ENCODE results near the gene PLXNA4. TPM values are rescaled to one million over a fixed set of nuclear protein-coding genes. Genes with fewer than 3 reads are reported as not detected.

The PLXNA4 gene
- total RNA-seq, 1 experiment from 2014 or later, result not detected

DNA sequence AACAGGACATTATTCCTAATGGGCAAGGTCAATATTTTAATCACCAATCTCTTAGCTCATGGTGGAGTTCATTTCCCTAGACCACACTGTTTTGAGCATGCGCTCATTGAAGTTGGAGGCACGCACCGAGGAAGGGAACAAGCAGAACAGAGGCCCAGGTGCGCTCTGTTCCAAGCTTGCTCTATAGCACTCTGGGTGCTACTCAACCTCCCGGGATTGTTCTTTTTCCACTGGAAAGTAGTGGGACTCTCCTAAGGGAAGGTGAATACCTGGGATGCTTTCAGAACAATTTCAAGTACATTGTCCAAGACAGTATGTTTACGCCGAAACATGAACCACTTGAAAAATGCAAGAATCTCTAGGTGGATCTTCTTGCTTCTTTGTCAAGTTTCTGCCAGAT, 16.2 kb downstream of the PLXNA4 start:
- RAD21 ChIA-PET (ENCODE audit: low non-redundant PET in 1 of 2, low total read pairs in 2 of 2, uncharacterized antibody in 2 of 2, unreplicated experiment in 2 of 2), result no interaction called here
- Histone ChIP-seq H3K9me2 (ENCODE audit: insufficient read depth) (no peaks in the 10 kb centered on the region), H3K9ac (ENCODE audit: low read length) (no peak overlapping the region), H3K27me3 (ENCODE audit: insufficient read depth, low read length) (peaks cover 14% of the 10 kb centered on the region), H3K9me3 (ENCODE audit: control insufficient read depth in 1 of 2, insufficient read depth in 1 of 2, low read depth in 1 of 2, low read length in 2 of 2) (no peaks in the 10 kb centered on the region), H2AFZ (ENCODE audit: low read depth, low read length, poor library complexity, severe bottlenecking) (no peak overlapping the region), H3K4me3 (replicated peaks in 1 of 2; ENCODE audit: low read depth in 1 of 2, low read length in 2 of 2) (no peak overlapping the region), H3K27ac (ENCODE audit: low read depth, low read length) (no peak overlapping the region), H3K4me2 (ENCODE audit: low read length) (no peak overlapping the region), H3K79me2 (ENCODE audit: insufficient read depth, low read length) (no peaks in the 10 kb centered on the region), H3K4me1 (ENCODE audit: control insufficient read depth in 1 of 2, insufficient read depth in 2 of 2, low read length in 2 of 2) (no peaks in the 10 kb centered on the region), H3K36me3 (ENCODE audit: control insufficient read depth in 1 of 2, insufficient read depth in 2 of 2, low read length in 2 of 2) (no peaks in the 10 kb centered on the region), H4K20me1 (ENCODE audit: insufficient read depth) (no peaks in the 10 kb centered on the region)
- TF ChIP-seq EZH2 (IDR thresholded peaks at IDR 0.05), result no peak
- TF ChIP-seq JUND (IDR thresholded peaks at IDR 0.05), result no peak
- TF ChIP-seq, protein P1, sequence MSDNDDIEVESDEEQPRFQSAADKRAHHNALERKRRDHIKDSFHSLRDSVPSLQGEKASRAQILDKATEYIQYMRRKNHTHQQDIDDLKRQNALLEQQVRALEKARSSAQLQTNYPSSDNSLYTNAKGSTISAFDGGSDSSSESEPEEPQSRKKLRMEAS (IDR thresholded peaks at IDR 0.05), result no peak
- no peak for TF ChIP-seq CBX3 (IDR thresholded peaks at IDR 0.05; ENCODE audit: low read depth)
- no peak for TF ChIP-seq ZFX (IDR thresholded peaks at IDR 0.05)
- TF ChIP-seq TCF7L2 (IDR thresholded peaks at IDR 0.05; ENCODE audit: borderline replicate concordance, extremely low read depth, insufficient read depth, insufficient read length), result no peak
- no peak for TF ChIP-seq SRF (IDR thresholded peaks at IDR 0.05; ENCODE audit: low read depth)
- TF ChIP-seq FOSL1 (IDR thresholded peaks at IDR 0.05; ENCODE audit: low read depth), result no peak
- TF ChIP-seq, protein P2, sequence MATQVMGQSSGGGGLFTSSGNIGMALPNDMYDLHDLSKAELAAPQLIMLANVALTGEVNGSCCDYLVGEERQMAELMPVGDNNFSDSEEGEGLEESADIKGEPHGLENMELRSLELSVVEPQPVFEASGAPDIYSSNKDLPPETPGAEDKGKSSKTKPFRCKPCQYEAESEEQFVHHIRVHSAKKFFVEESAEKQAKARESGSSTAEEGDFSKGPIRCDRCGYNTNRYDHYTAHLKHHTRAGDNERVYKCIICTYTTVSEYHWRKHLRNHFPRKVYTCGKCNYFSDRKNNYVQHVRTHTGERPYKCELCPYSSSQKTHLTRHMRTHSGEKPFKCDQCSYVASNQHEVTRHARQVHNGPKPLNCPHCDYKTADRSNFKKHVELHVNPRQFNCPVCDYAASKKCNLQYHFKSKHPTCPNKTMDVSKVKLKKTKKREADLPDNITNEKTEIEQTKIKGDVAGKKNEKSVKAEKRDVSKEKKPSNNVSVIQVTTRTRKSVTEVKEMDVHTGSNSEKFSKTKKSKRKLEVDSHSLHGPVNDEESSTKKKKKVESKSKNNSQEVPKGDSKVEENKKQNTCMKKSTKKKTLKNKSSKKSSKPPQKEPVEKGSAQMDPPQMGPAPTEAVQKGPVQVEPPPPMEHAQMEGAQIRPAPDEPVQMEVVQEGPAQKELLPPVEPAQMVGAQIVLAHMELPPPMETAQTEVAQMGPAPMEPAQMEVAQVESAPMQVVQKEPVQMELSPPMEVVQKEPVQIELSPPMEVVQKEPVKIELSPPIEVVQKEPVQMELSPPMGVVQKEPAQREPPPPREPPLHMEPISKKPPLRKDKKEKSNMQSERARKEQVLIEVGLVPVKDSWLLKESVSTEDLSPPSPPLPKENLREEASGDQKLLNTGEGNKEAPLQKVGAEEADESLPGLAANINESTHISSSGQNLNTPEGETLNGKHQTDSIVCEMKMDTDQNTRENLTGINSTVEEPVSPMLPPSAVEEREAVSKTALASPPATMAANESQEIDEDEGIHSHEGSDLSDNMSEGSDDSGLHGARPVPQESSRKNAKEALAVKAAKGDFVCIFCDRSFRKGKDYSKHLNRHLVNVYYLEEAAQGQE (IDR thresholded peaks at IDR 0.05; ENCODE audit: low read depth), result no peak
- TF ChIP-seq RAD21 (IDR thresholded peaks at IDR 0.05; ENCODE audit: low read depth), result no peak
- TF ChIP-seq, protein P3, sequence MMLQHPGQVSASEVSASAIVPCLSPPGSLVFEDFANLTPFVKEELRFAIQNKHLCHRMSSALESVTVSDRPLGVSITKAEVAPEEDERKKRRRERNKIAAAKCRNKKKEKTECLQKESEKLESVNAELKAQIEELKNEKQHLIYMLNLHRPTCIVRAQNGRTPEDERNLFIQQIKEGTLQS (IDR thresholded peaks at IDR 0.05), result no peak
- no peak for TF ChIP-seq ELF1 (IDR thresholded peaks at IDR 0.05; ENCODE audit: borderline replicate concordance, low read depth)
- no peak for TF ChIP-seq EZH2phosphoT487 (IDR thresholded peaks at IDR 0.05; ENCODE audit: borderline replicate concordance)
- TF ChIP-seq, protein P4, sequence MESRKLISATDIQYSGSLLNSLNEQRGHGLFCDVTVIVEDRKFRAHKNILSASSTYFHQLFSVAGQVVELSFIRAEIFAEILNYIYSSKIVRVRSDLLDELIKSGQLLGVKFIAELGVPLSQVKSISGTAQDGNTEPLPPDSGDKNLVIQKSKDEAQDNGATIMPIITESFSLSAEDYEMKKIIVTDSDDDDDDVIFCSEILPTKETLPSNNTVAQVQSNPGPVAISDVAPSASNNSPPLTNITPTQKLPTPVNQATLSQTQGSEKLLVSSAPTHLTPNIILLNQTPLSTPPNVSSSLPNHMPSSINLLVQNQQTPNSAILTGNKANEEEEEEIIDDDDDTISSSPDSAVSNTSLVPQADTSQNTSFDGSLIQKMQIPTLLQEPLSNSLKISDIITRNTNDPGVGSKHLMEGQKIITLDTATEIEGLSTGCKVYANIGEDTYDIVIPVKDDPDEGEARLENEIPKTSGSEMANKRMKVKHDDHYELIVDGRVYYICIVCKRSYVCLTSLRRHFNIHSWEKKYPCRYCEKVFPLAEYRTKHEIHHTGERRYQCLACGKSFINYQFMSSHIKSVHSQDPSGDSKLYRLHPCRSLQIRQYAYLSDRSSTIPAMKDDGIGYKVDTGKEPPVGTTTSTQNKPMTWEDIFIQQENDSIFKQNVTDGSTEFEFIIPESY (IDR thresholded peaks at IDR 0.05; ENCODE audit: extremely low read depth, insufficient replicate concordance, low read length), result no peak
- no peak for TF ChIP-seq POLR2AphosphoS5 (IDR thresholded peaks at IDR 0.05; ENCODE audit: low read depth, low read length)
- TF ChIP-seq CEBPB (IDR thresholded peaks at IDR 0.05; ENCODE audit: low read depth), result no peak
- TF ChIP-seq YY1 (IDR thresholded peaks at IDR 0.05; ENCODE audit: extremely low read depth, insufficient replicate concordance, low read depth, low read length), result no peak
- no peak for TF ChIP-seq SP1 (IDR thresholded peaks at IDR 0.05; ENCODE audit: low read depth)
- ATAC-seq (no peak), DNase-seq (ENCODE audit: low read depth, low spot score) (no peak)
- intact Hi-C loops (cut with micrococcal nuclease), result no loop called here
- BruUV-seq (replicated peaks), result no TSS peak
- CTCF ChIA-PET, result no interaction called here
- POLR2A ChIA-PET, result no interaction called here
